H1 (cell line): ENCODE data around the gene RGS3. TPM values are rescaled to one million over a fixed set of nuclear protein-coding genes. Genes with fewer than 3 reads are reported as not detected.

Experiments
- CTCF ChIA-PET: fragments of 300-600 bp; sonication (Branson Sonifier 250); formaldehyde crosslinking; loops from one replicate; lab custom pipeline; 2021; ENCODE audit not compliant: partially characterized antibody; lab: Charles Lee
- POLR2A ChIA-PET: fragments of 300-600 bp; sonication (Branson Sonifier 250); formaldehyde crosslinking; loops from one replicate; lab custom pipeline; 2021; ENCODE audit warnings: inconsistent platforms; ENCODE audit not compliant: partially characterized antibody; lab: Charles Lee
- DNase-seq, 2 experiments: peaks; one replicate each; pipeline versions ENCODE4 v3.0.0 to v3.0.0-alpha.2; 2010 to 2022; ENCODE audit warnings: low spot score in 2 of 2, low read depth in 1 of 2, mixed read lengths in 1 of 2
- FAIRE-seq: peaks from 2 replicates; lab custom pipeline; 2011; peaks lifted over from hg19 to GRCh38; lab: Jason Lieb, UNC
- H2AFZ ChIP-seq: 2 replicates; pipeline ENCODE4 v1.8.1; 2012; ENCODE audit warnings: low read length, inconsistent platforms
- H2AK5ac ChIP-seq: 2 replicates; pipeline ENCODE4 v1.6.1; 2013; ENCODE audit warnings: low read depth, low read length
- H2BK120ac ChIP-seq: replicated peaks from 2 replicates; pipeline ENCODE3; 2013; ENCODE audit warnings: low read depth, low read length, inconsistent platforms
- H2BK12ac ChIP-seq: 2 replicates; pipeline ENCODE4 v1.6.1; 2013; ENCODE audit warnings: low read depth, low read length
- H2BK15ac ChIP-seq: 2 replicates; pipeline ENCODE4 v1.6.1; 2013; ENCODE audit warnings: low read length
- H2BK20ac ChIP-seq: 2 replicates; pipeline ENCODE4 v1.6.1; 2013; ENCODE audit warnings: low read length
- H2BK5ac ChIP-seq: 2 replicates; pipeline ENCODE4 v1.6.1; 2013; ENCODE audit warnings: low read depth, low read length
- H3K14ac ChIP-seq: 2 replicates; pipeline ENCODE4 v1.6.1; 2013; ENCODE audit warnings: inconsistent platforms; ENCODE audit not compliant: insufficient read length
- H3K18ac ChIP-seq: 2 replicates; pipeline ENCODE4 v1.6.1; 2013; ENCODE audit warnings: low read length; ENCODE audit errors: extremely low read depth
- H3K23ac ChIP-seq: 2 replicates; pipeline ENCODE4 v1.6.1; 2013; ENCODE audit warnings: inconsistent platforms; ENCODE audit not compliant: insufficient read length
- H3K23me2 ChIP-seq: 2 replicates; pipeline ENCODE4 v1.6.1; 2013; ENCODE audit warnings: low read depth, low read length
- H3K27ac ChIP-seq: 2 replicates; pipeline ENCODE4 v1.6.1; 2011; ENCODE audit warnings: low read depth, low read length, inconsistent platforms
- H3K27me3 ChIP-seq, 4 experiments: replicated peaks in 1 of 4; 1 replicate in 1 of 4; 2 replicates in 3 of 4; pipeline versions ENCODE4 v1.6.1 to v1.8.1; 2011 to 2013; ENCODE audit warnings: low read length in 3 of 4, mild to moderate bottlenecking in 3 of 4, inconsistent platforms in 2 of 4, mixed read lengths in 2 of 4, moderate library complexity in 1 of 4; ENCODE audit not compliant: control insufficient read depth in 3 of 4, insufficient read depth in 3 of 4; ENCODE audit errors: extremely low read depth in 1 of 4
- H3K36me3 ChIP-seq, 4 experiments: 2 replicates each; pipeline versions ENCODE4 v1.6.1 to v1.8.1; 2011 to 2013; ENCODE audit warnings: mild to moderate bottlenecking in 4 of 4, low read length in 3 of 4, moderate library complexity in 2 of 4, control low read depth in 1 of 4, inconsistent platforms in 1 of 4; ENCODE audit not compliant: insufficient read depth in 4 of 4, control insufficient read depth in 2 of 4
- H3K4ac ChIP-seq: replicated peaks from 2 replicates; pipeline ENCODE3; 2013; ENCODE audit warnings: low read length, low read depth, mixed read lengths, inconsistent platforms; ENCODE audit not compliant: insufficient read length
- H3K4me1 ChIP-seq, 4 experiments: replicated peaks in 1 of 4; 1 replicate in 1 of 4; 2 replicates in 3 of 4; pipeline versions ENCODE4 v1.6.1 to v1.8.1; 2011 to 2013; ENCODE audit warnings: low read length in 3 of 4, inconsistent platforms in 2 of 4, mixed read lengths in 1 of 4; ENCODE audit not compliant: insufficient read depth in 4 of 4, control insufficient read depth in 3 of 4
- H3K4me2 ChIP-seq, 2 experiments: 2 replicates each; pipeline versions ENCODE4 v1.6.1 to v1.8.1; 2011 to 2013; ENCODE audit warnings: low read depth in 2 of 2, low read length in 2 of 2, control low read depth in 1 of 2, inconsistent platforms in 1 of 2, mild to moderate bottlenecking in 1 of 2; ENCODE audit not compliant: insufficient read depth in 1 of 2
- H3K4me3 ChIP-seq, 4 experiments: fragments of 200-600, 300-600 bp in 1 of 4; sonication (generic), shearing (Covaris generic), sonication (Bioruptor Twin) in 1 of 4; 2 replicates each; pipeline versions ENCODE4 v1.5.1 to v1.8.1; 2011 to 2016; ENCODE audit warnings: low read length in 4 of 4, low read depth in 3 of 4, control low read depth in 2 of 4, inconsistent platforms in 2 of 4, mild to moderate bottlenecking in 2 of 4, mixed read lengths in 1 of 4, moderate library complexity in 1 of 4; ENCODE audit not compliant: insufficient read depth in 2 of 4; ENCODE audit errors: extremely low read depth in 1 of 4
- H3K56ac ChIP-seq: replicated peaks from 2 replicates; pipeline ENCODE3; 2013; ENCODE audit warnings: low read depth, mild to moderate bottlenecking, mixed read lengths, low read length, inconsistent platforms; ENCODE audit not compliant: insufficient read length
- H3K79me1 ChIP-seq: 2 replicates; pipeline ENCODE4 v1.6.1; 2013; ENCODE audit warnings: low read depth, low read length, control low read depth
- H3K79me2 ChIP-seq, 2 experiments: 2 replicates each; pipeline versions ENCODE4 v1.6.1 to v1.8.1; 2012 to 2013; ENCODE audit warnings: low read length in 2 of 2, mild to moderate bottlenecking in 2 of 2, inconsistent platforms in 1 of 2; ENCODE audit not compliant: insufficient read depth in 2 of 2, control insufficient read depth in 1 of 2
- H3K9ac ChIP-seq, 4 experiments: replicated peaks in 1 of 4; 1 replicate in 1 of 4; 2 replicates in 3 of 4; pipeline versions ENCODE4 v1.6.1 to v1.8.1; 2011 to 2013; ENCODE audit warnings: low read depth in 3 of 4, low read length in 3 of 4, control low read depth in 2 of 4, mild to moderate bottlenecking in 2 of 4, moderate library complexity in 2 of 4, inconsistent platforms in 1 of 4; ENCODE audit errors: extremely low read depth in 1 of 4
- H3K9me3 ChIP-seq, 2 experiments: 2 replicates each; pipeline versions ENCODE4 v1.6.1 to v1.8.1; 2012 to 2013; ENCODE audit warnings: mild to moderate bottlenecking in 2 of 2, moderate library complexity in 2 of 2, control low read depth in 1 of 2, inconsistent platforms in 1 of 2, low read depth in 1 of 2, low read length in 1 of 2, mixed read lengths in 1 of 2; ENCODE audit not compliant: insufficient read depth in 2 of 2
- H4K20me1 ChIP-seq, 2 experiments: replicated peaks in 1 of 2; 2 replicates each; pipeline versions ENCODE3 to v1.8.1; 2011 to 2013; ENCODE audit warnings: inconsistent platforms in 2 of 2, low read length in 2 of 2, mild to moderate bottlenecking in 1 of 2; ENCODE audit not compliant: insufficient read depth in 2 of 2, control insufficient read depth in 1 of 2
- H4K5ac ChIP-seq: 2 replicates; pipeline ENCODE4 v1.6.1; 2013; ENCODE audit warnings: low read length, low read depth, mixed read lengths, inconsistent platforms; ENCODE audit not compliant: insufficient read length
- H4K8ac ChIP-seq: 2 replicates; pipeline ENCODE4 v1.8.0; 2013; ENCODE audit warnings: mild to moderate bottlenecking, moderate library complexity, low read length, inconsistent platforms; ENCODE audit not compliant: insufficient read depth; ENCODE audit errors: extremely low read depth
- H4K91ac ChIP-seq: replicated peaks from 2 replicates; pipeline ENCODE3; 2013; ENCODE audit warnings: low read length, mixed read lengths, inconsistent platforms; ENCODE audit not compliant: insufficient read length
- MAX ChIP-seq: IDR thresholded peaks from 2 replicates; pipeline ENCODE4 v1.6.1; 2012; ENCODE audit warnings: inconsistent platforms
- RXRA ChIP-seq: IDR thresholded peaks from 2 replicates; pipeline ENCODE4 v1.6.1; 2011; ENCODE audit warnings: low read depth, mild to moderate bottlenecking, low read length, moderate library complexity; ENCODE audit not compliant: insufficient read depth
- WGBS, 2 experiments: shearing (Covaris generic) in 1 of 2; methylation state at CpG; one replicate each; pipeline versions ENCODE4 v1.1.6 to v1.1.7; 2013 to 2015; ENCODE audit warnings: low lambda C conversion rate in 2 of 2, mixed read lengths in 2 of 2, inconsistent platforms in 1 of 2, low coverage in 1 of 2, missing lambda C conversion rate in 1 of 2; ENCODE audit not compliant: insufficient replicate concordance in 2 of 2, insufficient coverage in 1 of 2, insufficient read length in 1 of 2; ENCODE audit errors: extremely low coverage in 1 of 2, missing lambda C conversion rate in 1 of 2; 5-methylcytosine and 5-hydroxymethylcytosine counted together
- polyA plus RNA-seq, 7 experiments: library from polyadenylated mRNA; depleted of rRNA in 3 of 7; stranded (reverse) in 5 of 7; unstranded in 2 of 7; fragments of >200 nt in 5 of 7; fragments of 200-250 nt in 2 of 7; gene quantifications; 1 replicate in 5 of 7; 2 replicates in 1 of 7; 4 replicates in 1 of 7; pipeline versions ENCODE4 v1.2.1 to v1.2.3, GENCODE V29; 2011 to 2013; ENCODE audit warnings: missing spikeins in 2 of 7, mixed read lengths in 2 of 7
- total RNA-seq: library from RNA; stranded (reverse); fragmentation: NEBNext Ultra II Directional; extraction: Animal tissue kit (Norgen Biotek cat#: 25700); gene quantifications from 2 replicates; pipeline ENCODE4 v1.2.1, GENCODE V29; 2021

Gene RGS3
- total and polyA plus RNA-seq, 2 of the 8 experiments (the other 6 are each of a cell fraction or from before 2014, with no cell fraction given), result 12.6 to 18.2 TPM

- ChIA-PET POLR2A (interaction anchor here (0.8 to 2.0 kb wide), 5 partner anchors 8 to 298 kb away, joined by 3 to 4 read pairs (median 3); partner anchors contain the start of genes CDC26 and PRPF4), CTCF (interaction anchor here (0.8 to 2.8 kb wide), 9 partner anchors 10 to 291 kb away, joined by 3 to 12 read pairs (median 5); no protein-coding TSS in a partner anchor)
- Histone ChIP-seq H3K23ac (no peak overlapping the region), H2BK20ac (no peak overlapping the region), H2BK12ac (no peak overlapping the region), H3K18ac (no peak overlapping the region), H2AK5ac (no peak overlapping the region), H2AFZ (no peak overlapping the region), H3K36me3 (no peaks in the 10 kb centered on the region), H3K27ac (no peak overlapping the region), H4K91ac (no peak overlapping the region), H3K14ac (no peak overlapping the region), H4K5ac (no peak overlapping the region), H2BK15ac (no peak overlapping the region), H3K4me1 (peaks cover 0 to 14% (median 7%) of the 10 kb centered on the region in 4 experiments; a peak in 6 of 7 replicates), H3K27me3 (no peaks in the 10 kb centered on the region), H4K20me1 (no peaks in the 10 kb centered on the region), H3K56ac (no peak overlapping the region), H3K4me2 (no peak overlapping the region), H2BK5ac (no peak overlapping the region), H3K9ac (no peak overlapping the region), H3K23me2 (no peaks in the 10 kb centered on the region), H3K9me3 (no peaks in the 10 kb centered on the region), H3K4me3 (no peak overlapping the region), H4K8ac (peak overlapping the region; percentile 35; the same call in 1 of the 2 replicates), H3K4ac (no peak overlapping the region), H3K79me1 (peaks cover 3% of the 10 kb centered on the region; the same call in 1 of the 2 replicates), H3K79me2 (no peaks in the 10 kb centered on the region), H2BK120ac (no peak overlapping the region)
- no peak for FAIRE-seq
- TF ChIP-seq MAX, result no peak
- no peak for TF ChIP-seq RXRA
- no peak for DNase-seq
- 94% methylated on average over 11 of the region's 11 CpGs; no CpG with 5 or more reads in 1 of the 2 experiments for WGBS, 2 experiments
These were observed 109.8 kb downstream of the RGS3 start for GRCh38 chr9:113573046-113573958.
